HG03097 (cell line): Measurements from ENCODE around the gene MTHFR.

Source experiments
- ATAC-seq: cut with Tn5 transposase; IDR thresholded peaks from one replicate; pipeline ENCODE4 v1.9.1; 2021; ENCODE audit not compliant: unreplicated experiment, low FRiP score

MTHFR gene

GRCh38 chr1:11805422-11806306 is at the start of gene MTHFR, which contains the start of gene CLCN6:
Gene MTHFR (minus strand): TSS chr1:11805964. CDS start chr1:11803116, 2,848 bp downstream.
Gene CLCN6 (plus strand): TSS chr1:11806191. CDS start chr1:11806263, 72 bp downstream.
- ATAC-seq: peak; percentile 79

DNA sequence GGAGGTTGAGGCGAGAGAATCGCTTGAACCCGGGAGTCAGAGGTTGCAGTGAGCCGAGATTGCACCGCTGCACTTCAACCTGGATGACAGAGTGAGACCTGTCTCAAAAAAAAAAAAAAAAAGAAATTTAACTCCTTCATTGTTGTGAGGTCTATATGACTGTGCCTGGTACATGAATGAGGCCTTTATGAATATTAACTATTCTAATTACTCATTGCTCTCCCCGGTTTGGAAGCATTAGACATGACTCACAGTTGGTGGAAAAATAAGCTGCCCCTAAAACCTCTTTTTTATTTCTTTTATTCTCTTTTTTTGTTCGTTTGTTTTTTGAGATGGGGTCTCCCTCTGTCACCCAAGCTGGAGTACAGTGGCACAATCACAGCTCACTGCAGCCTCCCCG is 49.7 kb upstream of the MTHFR start:
- ATAC-seq: no peak

DNA sequence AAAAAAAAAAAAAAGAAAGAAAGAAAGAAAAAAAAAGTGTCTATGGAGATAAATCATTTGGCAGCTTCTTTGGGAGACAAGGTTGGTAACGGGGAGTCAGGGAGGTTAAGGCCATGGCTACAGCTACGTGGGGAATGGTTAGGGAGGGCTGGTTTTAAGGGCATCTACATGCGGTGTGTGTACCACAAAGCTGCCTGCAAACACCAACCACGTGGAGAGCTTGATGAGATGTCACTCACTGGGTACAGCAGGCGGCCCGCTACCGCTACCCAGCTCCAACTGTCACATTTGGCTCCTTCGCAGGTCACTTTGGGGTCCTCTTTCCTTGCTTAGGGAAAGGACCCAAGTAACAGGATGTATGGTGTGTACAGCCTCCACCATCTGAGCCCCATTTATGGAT is 48.8 kb upstream of the MTHFR start:
- ATAC-seq: no peak

GRCh38 chr1:11851180-11851579 is 45.4 kb upstream of the MTHFR start:
- ATAC-seq: no peak

GRCh38 chr1:11850156-11850555 is 44.4 kb upstream of the MTHFR start:
- ATAC-seq: no peak

DNA sequence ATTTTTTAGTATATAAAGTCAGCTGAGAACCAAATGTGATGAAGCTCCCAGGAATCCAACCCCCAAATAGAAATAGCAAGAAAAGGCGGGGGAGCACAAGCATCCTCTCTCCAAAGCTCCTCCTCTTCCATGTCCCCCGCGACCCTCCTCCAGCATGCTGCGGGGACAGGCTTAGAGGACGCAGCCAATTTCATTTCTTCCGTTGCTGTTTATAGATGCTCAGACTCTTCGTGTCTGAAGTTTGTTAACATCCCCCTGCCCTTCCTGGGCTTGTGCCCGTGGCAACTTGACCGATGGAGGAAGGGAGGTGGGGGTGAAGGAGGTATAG is 42.6 kb upstream of the MTHFR start:
- ATAC-seq: no peak

- ATAC-seq: no peak
Measured at GRCh38 chr1:11847667-11848372, 42.1 kb upstream of the MTHFR start, which contains the start of gene NPPA. Gene NPPA (minus strand): TSS chr1:11847783. CDS start chr1:11847684, 99 bp downstream.

- ATAC-seq: no peak
Measured at GRCh38 chr1:11845641-11846335, 40.0 kb upstream of the MTHFR start.

GRCh38 chr1:11842154-11843041 is 36.6 kb upstream of the MTHFR start:
- no peak for ATAC-seq

DNA sequence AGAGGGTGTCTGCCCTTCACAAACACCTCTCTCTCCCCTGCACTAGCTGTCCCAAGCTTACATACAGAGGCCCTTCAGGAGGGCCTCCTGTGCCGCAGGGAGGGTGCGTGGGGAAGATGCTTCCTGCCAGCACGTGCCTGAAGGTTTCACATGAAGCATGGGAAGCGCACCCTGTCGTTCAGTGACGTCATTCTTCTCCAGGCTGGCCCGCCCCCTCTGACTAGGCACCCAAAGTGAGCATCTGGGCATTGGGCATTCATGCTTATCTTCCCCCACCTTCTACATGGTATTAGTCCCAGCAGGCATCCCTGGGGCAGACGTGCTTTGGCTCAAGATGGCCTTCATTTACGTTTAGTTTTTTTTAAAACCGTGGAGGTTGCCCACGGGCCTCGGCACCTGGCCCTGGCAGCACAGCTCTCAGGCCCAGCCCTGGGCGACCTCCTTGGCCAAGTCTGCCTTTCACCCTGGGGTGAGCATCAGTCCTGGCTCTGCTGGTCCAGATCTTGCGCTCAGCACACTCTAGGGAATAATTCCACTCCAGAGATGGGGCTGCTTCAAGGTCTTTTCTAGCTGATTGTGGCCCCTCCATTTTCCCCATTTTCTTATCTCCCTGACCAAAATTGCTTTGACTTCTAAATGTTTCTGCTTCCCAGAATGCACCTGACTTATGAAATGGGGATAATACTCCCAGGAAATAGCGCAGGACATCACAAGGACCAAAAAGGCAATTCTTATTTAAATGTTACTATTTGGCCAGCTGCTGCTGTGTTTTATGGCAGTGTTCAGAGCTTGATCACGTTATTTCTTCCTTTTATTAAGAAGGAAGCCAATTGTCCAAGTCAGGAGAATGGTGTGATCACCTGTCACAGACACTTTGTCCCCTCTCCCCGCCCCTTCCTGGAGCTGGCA is 35.7 kb upstream of the MTHFR start:
- no peak for ATAC-seq

- no peak for ATAC-seq
Measured at GRCh38 chr1:11839727-11840705, 34.3 kb upstream of the MTHFR start.

DNA sequence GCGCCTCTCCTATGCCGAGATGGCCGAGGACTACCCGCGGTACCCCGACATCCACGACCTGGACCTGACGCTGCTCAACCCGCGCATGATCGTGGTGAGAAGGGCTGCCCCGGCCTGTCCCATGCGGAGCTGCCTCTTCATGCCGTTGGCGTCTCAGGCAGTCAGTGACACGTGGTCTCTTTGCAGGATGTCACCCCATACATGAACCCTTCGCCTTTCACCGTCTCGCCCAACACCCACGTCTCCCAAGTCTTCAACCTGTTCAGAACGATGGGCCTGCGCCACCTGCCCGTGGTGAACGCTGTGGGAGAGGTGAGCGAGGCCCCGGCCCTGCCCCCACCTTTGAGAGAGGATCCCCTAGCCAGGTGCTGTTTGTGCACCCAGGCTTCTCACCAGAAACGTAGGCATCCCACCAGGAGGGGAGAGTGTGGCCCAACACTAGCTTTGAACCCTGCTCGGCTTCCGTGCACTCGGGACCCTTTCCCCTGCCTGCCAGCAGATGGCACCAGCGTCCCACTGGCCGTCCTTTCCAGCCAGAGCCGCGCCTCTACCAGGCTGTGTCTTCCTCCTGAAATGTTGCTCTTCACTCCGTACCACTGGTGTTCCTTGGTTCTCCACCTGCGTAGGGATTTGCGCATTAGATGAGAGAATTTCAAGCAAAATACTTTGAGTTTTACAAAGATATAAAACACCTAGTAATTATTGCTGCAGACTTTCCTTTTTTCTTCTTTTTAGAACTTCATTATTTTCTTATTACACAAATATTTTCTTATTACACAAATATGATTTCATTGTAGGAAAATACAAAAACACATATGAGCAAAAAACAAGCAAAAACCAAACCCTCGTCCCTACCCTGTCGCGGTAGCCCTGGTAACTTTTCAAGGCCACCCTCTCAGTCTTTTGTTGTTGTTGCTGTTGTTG is 32.8 kb upstream of the MTHFR start:
- ATAC-seq: peak; percentile 60

- ATAC-seq: no peak
Measured at GRCh38 chr1:11837767-11838348, 32.1 kb upstream of the MTHFR start.

DNA sequence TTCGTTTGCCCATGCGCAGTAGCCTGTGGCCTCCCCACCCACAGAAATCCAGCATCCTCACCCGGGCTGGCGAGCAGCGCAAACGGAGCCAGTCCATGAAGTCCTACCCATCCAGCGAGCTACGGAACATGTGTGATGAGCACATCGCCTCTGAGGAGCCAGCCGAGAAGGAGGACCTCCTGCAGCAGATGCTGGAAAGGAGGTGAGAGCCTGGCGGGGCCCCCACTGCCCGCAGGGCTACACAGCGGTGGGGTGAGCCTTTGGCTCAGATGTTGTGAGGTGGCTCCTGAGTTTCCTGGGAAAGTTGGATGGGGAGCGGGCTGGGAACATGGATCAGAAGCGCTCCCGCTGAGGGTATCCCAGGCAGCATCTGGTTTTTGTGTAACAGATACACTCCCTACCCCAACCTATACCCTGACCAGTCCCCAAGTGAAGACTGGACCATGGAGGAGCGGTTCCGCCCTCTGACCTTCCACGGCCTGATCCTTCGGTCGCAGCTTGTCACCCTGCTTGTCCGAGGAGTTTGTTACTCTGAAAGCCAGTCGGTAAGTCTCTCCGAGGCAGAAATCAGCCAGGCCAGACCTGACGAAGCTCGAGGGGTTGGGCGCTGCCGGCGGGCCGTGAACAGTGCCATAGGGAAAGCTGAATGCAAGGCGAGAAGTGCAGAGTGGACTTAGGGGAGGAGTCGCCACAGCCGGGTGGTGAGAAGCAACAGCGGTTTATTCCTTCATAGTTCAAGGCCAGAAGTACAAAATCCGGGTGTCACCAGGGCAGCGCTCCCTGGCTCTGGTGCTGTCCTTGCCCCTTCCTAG is 31.4 kb upstream of the MTHFR start:
- ATAC-seq: no peak

DNA sequence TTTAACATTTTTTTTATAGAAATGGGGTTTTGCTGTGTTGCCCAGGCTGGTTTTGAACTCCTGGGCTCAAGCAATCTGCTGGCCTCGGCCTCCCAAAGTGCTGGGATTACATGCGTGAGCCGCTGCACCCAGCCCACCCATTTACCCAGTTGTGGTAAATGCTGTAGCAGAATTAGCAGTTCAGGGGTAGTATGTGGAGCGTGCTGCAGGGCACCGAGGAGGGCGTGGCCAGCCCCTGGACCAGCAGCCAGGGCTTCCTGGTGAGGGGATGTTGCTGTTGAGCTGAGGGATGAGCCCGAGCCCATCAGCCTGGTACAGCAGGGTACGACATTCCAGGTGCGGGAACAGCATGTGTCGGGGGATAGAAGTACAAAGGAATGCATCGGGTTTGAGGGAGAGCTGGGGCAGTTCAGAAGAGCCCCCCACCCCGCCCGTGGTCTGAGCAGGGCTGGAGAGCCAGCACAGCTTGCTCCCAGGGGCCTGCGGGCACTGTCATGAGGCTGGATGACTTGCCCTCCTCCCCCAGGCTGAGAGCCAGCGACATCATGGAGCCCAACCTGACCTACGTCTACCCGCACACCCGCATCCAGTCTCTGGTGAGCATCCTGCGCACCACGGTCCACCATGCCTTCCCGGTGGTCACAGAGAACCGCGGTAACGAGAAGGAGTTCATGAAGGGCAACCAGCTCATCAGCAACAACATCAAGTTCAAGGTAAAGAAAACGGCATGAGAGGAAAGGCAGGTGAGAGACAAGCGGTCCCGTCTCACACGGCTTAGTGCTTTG is 29.9 kb upstream of the MTHFR start:
- no peak for ATAC-seq
